Peyer's patch (tissue), 4 donors: Measurements from ENCODE around the gene PPFIA1. TPM values are rescaled to one million over a fixed set of nuclear protein-coding genes. Genes with fewer than 3 reads are reported as not detected.

Source experiments
- DNase-seq, 3 donors: peaks; one replicate each; pipeline ENCODE4 v3.0.0-alpha.2; 2017 to 2019
- H3K27ac ChIP-seq, 4 donors: fragments of 200-600 bp; sonication (generic); one replicate each; pipeline ENCODE4 v1.5.1; 2016 to 2019
- H3K27me3 ChIP-seq, 2 donors: fragments of 200-600 bp; sonication (generic); one replicate each; pipeline ENCODE4 v1.5.1; 2019
- H3K36me3 ChIP-seq, 3 donors: fragments of 200-600 bp; sonication (generic); one replicate each; pipeline ENCODE4 v1.5.1; 2016 to 2019
- H3K4me1 ChIP-seq, 4 donors: fragments of 200-600 bp; sonication (generic); one replicate each; pipeline ENCODE4 v1.5.1; 2016 to 2019
- H3K4me3 ChIP-seq, 4 donors: fragments of 200-600 bp; sonication (generic); 1 replicate in 3 of 4; 2 replicates in 1 of 4; pipeline ENCODE4 v1.5.1; 2016 to 2019; ENCODE audit warnings: mild to moderate bottlenecking in 1 of 4
- H3K9me3 ChIP-seq, 4 donors: fragments of 200-600 bp; sonication (generic); one replicate each; pipeline ENCODE4 v1.5.1; 2016 to 2019; ENCODE audit warnings: mild to moderate bottlenecking in 1 of 4
- POLR2A ChIP-seq, 2 donors: fragments of 450-650 bp; IDR thresholded peaks; one replicate each; pipeline ENCODE4 v1.5.1; 2017; ENCODE audit warnings: antibody characterized with exemption in 2 of 2, mild to moderate bottlenecking in 2 of 2, moderate library complexity in 2 of 2
- total RNA-seq, 4 donors: library from RNA; depleted of rRNA; stranded (reverse); fragments of >200 nt; gene quantifications; one replicate each; pipeline ENCODE4 v1.1.0, GENCODE V29; 2016
- TF ChIP-seq, protein P1 (sequence below), 6 experiments: fragments of 450-650 bp in 4 of 6; fragments of 200-600 bp in 2 of 6; sonication (generic) in 1 of 6; IDR thresholded peaks; one replicate each; pipeline ENCODE4 v1.5.1; 2017 to 2019; ENCODE audit warnings: antibody characterized with exemption in 6 of 6, mild to moderate bottlenecking in 3 of 6, moderate library complexity in 1 of 6

The PPFIA1 gene
- total RNA-seq, 4 donors from 2014 or later = 45.5 to 111 (median 71.4) TPM

DNA sequence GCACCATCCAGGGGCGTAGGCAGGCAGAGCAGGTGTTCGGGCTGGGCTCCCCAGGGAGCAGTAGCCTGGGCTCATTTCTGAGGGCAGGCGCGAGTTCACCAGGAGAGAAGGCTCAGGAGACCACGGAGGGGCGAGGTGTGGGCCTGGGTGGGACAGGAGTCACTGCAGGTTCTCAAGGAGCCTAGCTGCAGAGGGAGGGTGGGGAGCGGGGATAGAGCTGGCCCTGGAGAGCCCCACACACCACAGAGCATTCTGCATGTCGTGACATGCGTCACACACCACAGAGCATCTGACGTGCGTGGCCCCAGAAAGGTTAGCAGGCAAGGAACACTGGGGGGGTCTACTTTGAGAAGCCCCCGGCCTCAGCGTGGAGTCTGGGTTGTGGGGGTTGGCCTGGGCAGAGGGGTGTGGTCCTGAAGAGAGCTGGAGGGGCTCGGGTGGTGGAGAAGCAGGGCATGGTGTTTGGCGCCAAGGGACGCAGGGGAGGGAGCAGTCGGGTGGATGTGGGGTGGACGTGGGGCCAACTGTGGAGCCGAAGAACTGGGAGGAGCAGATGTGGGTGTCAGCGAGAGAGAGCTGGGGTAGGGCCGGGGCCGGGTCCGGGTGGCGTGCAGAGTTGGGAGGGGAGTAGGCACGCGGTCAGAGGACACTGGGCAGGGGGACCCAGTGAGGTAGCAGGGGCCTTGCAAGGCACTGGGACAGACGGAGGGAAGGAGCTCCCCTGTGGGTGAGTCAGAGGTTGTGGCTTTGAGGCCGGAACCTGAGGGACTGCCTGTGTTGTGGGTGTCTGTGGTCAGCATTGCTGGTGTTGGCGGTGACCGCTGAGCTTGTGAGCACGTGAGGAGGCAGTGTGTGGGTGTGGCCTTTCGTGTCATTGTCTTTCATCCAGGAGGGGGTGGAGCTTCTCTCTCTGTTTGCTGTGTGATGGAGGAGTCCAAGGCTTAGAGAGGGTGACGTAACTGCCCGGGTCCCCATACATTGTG, 153.3 kb downstream of the PPFIA1 start:
- H3K4me3 ChIP-seq = no peak overlapping the region
- no peak for DNase-seq
- H3K27me3 ChIP-seq = no peaks in the 10 kb centered on the region
- no peaks in the 10 kb centered on the region for H3K4me1 ChIP-seq
- no peak for TF ChIP-seq POLR2A (IDR thresholded peaks at IDR 0.05)
- TF ChIP-seq, protein P1, sequence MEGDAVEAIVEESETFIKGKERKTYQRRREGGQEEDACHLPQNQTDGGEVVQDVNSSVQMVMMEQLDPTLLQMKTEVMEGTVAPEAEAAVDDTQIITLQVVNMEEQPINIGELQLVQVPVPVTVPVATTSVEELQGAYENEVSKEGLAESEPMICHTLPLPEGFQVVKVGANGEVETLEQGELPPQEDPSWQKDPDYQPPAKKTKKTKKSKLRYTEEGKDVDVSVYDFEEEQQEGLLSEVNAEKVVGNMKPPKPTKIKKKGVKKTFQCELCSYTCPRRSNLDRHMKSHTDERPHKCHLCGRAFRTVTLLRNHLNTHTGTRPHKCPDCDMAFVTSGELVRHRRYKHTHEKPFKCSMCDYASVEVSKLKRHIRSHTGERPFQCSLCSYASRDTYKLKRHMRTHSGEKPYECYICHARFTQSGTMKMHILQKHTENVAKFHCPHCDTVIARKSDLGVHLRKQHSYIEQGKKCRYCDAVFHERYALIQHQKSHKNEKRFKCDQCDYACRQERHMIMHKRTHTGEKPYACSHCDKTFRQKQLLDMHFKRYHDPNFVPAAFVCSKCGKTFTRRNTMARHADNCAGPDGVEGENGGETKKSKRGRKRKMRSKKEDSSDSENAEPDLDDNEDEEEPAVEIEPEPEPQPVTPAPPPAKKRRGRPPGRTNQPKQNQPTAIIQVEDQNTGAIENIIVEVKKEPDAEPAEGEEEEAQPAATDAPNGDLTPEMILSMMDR (IDR thresholded peaks at IDR 0.05) = no peak
- H3K27ac ChIP-seq = no peak overlapping the region
- H3K9me3 ChIP-seq = no peaks in the 10 kb centered on the region
- peaks cover 0 to 91% (median 0%) of the 10 kb centered on the region in 3 donors for H3K36me3 ChIP-seq

GRCh38 chr11:70424765-70425344, 154.4 kb downstream of the PPFIA1 start:
- no peak overlapping the region for H3K27ac ChIP-seq
- peaks cover 0 to 91% (median 0%) of the 10 kb centered on the region in 3 donors for H3K36me3 ChIP-seq
- DNase-seq = no peak
- no peaks in the 10 kb centered on the region for H3K27me3 ChIP-seq
- H3K4me3 ChIP-seq = no peak overlapping the region
- H3K4me1 ChIP-seq = no peaks in the 10 kb centered on the region
- H3K9me3 ChIP-seq = no peaks in the 10 kb centered on the region
- TF ChIP-seq, protein P1 (IDR thresholded peaks at IDR 0.05) = no peak
- TF ChIP-seq POLR2A (IDR thresholded peaks at IDR 0.05) = no peak

- Histone ChIP-seq H3K27ac (no peak overlapping the region), H3K9me3 (no peaks in the 10 kb centered on the region), H3K27me3 (no peaks in the 10 kb centered on the region), H3K4me1 (no peaks in the 10 kb centered on the region), H3K4me3 (no peak overlapping the region), H3K36me3 (peaks cover 0 to 94% (median 0%) of the 10 kb centered on the region in 3 donors)
- TF ChIP-seq POLR2A (IDR thresholded peaks at IDR 0.05) = no peak
- TF ChIP-seq, protein P1 (IDR thresholded peaks at IDR 0.05) = no peak
- DNase-seq = no peak
These were observed 156.9 kb downstream of the PPFIA1 start for GRCh38 chr11:70427436-70427835.

DNA sequence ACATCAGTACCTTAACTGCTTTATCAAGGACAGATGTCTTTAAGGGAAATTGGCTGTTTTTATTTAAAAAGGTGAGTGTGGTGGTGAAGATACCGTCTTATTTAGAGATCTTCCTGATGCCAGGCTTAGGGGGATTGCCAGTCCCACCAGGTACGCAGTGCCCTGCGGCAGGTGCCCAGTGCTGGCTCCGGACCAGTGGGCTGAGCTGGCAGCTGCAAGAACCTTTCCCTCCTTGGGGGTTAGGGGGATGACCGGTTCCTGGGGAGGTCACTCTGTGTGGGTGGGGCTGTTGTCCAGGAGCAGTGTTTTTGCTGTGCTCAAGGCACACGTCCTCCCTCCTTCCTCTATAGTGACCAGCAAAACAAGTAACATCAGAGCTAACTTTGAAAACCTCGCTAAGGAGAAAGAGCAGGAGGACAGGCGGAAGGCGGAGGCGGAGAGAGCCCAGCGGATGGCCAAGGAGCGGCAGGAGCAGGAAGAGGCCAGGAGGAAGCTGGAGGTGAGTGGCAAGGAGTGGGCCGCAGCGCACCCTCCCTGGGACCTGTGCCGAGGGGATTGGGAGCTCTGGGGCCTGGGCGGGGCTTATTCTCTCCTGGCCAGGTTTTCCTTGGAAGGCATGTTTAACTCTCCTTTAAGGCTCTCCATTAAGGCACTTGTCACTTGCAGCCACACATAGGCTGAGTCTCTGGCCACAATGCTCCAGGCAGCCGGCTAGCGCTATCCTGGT, 158.4 kb downstream of the PPFIA1 start:
- H3K36me3 ChIP-seq = peaks cover 0 to 94% (median 0%) of the 10 kb centered on the region in 3 donors
- DNase-seq = no peak
- H3K4me1 ChIP-seq = no peaks in the 10 kb centered on the region
- H3K27ac ChIP-seq = no peak overlapping the region
- H3K27me3 ChIP-seq = no peaks in the 10 kb centered on the region
- H3K4me3 ChIP-seq = no peak overlapping the region
- TF ChIP-seq POLR2A (IDR thresholded peaks at IDR 0.05) = no peak
- TF ChIP-seq, protein P1 (IDR thresholded peaks at IDR 0.05) = no peak
- no peaks in the 10 kb centered on the region for H3K9me3 ChIP-seq

DNA sequence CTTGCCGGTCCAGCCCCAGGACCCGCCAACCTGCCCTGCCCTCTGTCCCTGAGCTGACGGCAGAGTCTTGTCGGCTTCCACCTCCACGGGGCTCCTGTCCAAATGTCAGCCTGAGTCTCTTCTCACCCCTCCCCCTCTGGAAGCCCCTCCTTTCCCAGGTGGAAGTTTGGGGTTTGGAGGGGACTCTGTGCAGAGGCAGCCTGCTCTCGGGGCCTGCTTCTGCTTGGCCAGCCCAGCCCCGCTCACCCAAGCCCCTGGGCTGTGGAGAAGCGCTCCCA, 158.9 kb downstream of the PPFIA1 start:
- Histone ChIP-seq H3K4me1 (no peaks in the 10 kb centered on the region), H3K27ac (no peak overlapping the region), H3K4me3 (no peak overlapping the region), H3K9me3 (no peaks in the 10 kb centered on the region), H3K36me3 (peaks cover 0 to 94% (median 0%) of the 10 kb centered on the region in 3 donors), H3K27me3 (no peaks in the 10 kb centered on the region)
- DNase-seq = no peak
- no peak for TF ChIP-seq POLR2A (IDR thresholded peaks at IDR 0.05)
